ENCODE data around the gene KCNJ11.
A peak's percentile ranks its signal among the peaks of the same experiment; 100 is the strongest.
"Not testable (repeated sequence)": the region's sequence is repeated elsewhere in the genome, so short reads cannot be mapped to it uniquely, and the experiment has no call there.

KCNJ11 gene

DNA sequence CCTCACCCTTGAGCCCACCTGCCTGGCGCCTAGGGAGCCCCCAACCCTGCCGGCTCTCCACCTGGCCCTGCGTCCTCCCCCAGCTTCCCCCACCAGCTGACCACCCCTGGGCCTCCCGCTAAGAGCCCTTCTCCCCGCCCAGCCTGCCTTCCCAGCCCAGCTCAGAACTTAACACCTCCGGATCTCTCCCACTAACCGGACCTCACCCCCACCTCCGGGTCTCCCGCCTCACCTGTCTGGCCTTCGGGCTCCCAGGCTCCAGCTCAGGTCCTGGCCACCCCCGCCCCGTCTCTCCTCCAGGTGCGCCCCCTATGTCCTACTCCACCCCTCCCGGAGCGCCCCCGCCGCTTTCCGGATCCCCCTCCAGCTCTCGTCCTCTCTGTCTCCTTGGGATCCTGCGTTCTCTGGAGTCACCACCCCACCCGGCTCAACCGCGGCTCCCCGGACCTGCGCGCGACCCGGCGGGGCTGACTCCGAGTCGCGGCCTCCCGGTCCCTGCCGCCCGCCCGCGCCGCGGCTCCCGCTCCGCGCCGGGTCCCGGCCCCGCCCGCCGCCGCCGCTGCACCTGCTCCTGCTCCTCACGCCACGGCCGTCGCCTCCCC lies at the start of gene KCNJ11:
Gene KCNJ11 (minus strand): TSS at position 51 of the 602 bp plus-strand sequence. CDS start 568 bp downstream, outside the sequence.
- peak; percentile 68 for DNase-seq

DNA sequence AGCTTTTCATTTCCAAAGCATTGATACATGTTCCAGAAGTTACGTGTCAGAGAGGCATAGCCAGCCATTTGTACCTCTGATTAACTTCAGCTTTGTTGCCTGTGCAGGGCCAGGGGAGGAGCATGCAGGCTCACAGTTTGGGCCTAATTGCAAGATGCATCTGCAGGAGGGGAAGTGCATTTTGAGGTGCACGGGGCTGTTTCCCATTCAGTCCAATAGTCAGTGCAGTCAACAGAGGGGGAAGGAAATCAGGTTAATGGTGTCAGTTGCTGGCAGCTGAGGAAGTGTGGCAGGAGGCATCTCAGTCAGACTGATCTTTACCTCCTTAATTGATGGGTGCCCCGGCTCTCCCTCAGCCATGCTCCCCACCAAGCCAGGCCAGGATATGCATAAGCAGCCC lies 48.9 kb upstream of the KCNJ11 start:
- DNase-seq = no peak

DNA sequence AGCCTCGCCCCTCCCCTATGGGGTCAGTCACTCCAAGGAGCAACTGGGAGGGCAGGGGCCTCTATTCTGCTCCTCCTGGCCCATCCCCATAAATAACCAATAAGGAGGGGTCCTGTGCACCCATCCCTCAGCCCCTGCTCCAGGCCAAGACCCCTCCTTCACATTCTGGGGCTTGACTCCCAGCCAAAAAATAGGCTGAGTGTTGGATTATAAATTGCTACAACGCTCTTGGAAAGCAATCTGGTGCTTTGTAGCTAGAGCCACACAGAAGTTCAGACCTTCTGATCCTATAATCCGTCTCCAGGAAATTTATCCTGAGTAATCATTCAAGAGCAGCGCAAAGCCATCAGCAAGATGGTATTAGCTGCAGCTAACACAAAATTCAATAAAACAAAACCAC lies 45.6 kb upstream of the KCNJ11 start:
- DNase-seq = no peak

DNA sequence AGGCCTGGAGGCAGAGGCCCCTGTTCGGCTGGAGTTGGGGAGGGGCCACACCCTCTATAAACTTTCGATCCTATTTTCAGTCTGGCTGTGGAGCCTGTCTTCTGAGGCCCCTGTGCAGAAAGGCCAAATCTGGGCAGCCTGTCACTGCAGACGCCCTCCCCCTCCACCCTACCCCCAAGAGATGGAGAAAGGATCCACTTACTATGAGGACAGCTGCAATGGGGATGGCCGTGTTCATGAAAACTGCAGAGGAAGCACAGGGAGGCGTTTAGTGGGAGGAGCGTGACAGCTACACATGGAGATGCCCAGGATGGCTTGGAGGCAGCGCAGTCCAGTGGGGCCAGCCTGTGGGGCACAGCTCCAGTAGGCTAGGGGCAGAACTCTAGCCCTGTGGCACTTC lies 43.5 kb upstream of the KCNJ11 start:
- no peak for DNase-seq

DNA sequence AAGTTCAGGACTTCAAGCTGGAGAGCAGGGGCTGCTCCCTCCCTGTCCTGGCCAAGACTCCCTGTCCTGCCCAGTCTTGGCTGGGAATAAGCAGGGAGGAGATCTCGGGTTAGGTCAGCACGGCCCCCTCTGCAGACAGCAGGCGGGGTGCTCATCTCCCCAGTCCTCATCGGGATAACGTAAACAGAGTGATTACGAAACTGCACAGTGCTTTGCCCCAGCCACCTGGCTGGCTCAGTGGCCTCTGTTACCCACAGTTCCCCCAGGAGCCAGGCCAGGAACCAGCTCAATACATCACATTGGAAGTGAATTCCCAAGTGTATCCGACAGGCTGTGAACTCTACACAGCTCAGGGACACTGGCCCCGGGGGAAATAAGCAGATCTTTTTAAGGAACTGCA lies 42.7 kb upstream of the KCNJ11 start:
- DNase-seq = no peak

DNA sequence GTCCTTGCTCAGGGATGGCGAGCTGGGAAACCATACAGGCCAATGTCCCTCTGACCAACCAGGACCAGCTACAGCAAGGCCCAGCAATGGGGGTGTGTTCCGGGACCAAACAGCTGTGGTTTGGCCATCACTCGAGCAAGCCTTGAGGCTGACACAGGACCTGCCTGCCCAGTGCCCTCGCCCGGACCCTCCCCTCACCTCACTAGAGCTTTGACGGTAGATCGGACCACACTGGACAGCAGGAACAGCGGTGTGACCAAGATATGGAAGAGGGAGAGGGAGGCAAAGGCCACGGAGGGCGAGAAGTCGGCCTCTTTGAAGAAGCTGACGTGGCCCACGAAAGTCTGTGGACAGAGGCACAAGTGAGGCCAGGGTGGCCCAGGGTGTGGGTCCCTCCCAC lies 42.2 kb upstream of the KCNJ11 start:
- no peak for DNase-seq

DNA sequence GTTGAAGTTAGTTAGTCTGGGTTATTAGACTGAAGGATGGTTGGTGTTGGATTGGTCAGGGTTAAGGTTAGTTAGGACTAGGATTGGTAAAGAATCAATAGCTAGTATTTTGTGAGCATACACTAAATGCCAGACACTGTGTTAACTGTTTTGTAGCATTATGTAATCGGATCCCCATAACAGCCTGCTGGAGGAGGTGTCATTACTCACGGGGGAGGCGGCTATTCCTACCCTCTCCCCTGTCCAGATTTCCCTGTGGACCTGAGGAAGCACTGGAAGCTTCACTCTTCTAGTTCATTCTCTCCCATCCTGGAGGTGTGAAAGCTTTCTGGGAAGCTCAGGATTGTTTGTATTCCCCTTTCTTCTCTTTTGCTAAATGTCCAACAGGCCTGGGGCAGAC lies 40.5 kb upstream of the KCNJ11 start:
- no peak for DNase-seq

DNA sequence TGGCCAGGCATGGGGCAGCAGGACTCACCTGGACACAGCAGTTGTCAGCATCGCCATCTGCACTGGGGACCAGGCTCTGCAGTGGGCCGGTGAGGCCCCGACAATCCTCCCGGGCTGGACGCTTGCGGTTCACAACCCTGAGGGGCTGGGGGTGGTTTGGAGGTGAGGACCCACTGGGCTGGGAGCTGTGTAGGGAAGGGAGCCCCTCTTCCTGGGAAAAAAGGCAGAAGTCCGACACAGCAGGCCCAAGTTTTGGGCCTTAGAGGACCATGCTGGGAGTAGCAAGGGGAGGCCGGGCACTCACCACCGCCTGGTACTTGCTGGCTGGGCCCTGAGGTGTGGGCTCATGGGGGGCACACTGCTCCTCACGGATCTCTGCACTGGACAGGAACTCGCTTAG lies 39.8 kb upstream of the KCNJ11 start:
- DNase-seq = no peak

DNA sequence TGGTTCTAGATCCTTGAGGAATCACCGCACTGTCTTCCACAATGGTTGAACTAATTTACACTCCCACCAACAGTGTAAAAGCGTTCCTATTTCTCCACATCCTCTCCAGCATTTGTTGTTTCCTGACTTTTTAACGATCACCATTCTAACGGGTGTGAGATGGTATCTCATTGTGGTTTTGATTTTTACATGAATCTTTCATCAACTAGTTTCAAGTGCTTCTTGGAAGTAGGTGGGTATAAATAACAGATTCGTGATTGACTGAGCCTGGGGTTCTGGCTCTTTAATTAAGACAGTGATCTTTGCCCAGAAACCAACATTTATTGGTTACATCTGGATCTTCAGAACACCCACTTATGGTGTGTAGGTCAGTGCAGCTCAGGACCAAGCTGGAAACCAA lies 37.8 kb upstream of the KCNJ11 start:
- not testable (repeated sequence) for DNase-seq

DNA sequence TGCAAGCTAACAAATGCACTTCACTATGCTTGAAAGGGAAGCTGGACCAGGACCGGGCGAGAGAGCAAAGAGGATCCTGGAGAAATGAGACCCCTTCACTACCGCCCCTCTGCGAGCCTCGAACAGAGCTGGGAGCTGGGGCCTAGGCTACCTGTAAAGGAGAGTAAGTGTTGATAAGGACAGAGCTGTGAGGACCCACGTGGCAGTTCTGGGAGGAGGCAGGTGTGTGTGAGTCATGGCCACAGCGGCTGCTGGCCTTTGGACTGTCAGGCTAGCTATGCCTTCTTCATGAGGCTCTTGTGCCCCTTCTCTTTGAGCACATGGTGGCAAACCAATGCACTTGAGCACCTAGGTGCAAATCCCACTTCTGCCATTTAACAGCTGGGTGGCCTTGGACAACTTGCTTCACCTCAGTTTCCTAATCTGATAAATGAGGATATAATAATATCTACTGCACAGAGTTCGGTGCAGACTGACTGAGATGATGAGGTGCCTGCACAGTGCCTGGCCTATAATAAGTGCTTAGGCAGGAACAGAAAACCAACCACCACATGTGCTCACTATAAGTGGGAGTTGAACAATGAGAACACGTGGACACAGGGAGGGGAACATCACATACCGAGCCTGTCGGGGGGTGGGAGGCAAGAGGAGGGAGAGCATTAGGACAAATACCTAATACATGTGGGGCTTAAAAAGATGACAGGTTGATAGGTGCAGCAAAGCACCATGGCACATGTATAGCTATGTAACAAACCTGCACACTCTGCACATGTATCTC lies 35.3 kb upstream of the KCNJ11 start:
- no peak for DNase-seq

DNA sequence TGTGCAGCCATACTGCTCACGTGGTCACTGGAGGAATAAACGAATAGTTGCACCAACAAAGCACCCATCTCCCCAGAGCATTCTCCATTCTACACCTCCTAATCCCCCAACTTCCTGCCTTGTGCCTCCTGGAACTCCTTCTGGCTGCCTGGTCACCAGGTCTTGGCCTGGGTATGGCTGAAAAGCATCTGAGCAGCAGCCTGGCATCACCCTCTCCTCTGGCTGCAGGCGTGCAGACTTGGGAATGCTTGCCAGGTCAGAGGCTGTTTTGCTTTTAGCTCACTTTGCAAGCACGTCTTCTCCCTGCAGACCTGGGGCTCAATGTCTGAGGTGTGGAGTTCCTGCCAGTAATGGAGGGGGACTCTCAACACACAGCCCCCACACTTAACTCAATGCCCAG lies 33.3 kb upstream of the KCNJ11 start:
- DNase-seq = no peak

DNA sequence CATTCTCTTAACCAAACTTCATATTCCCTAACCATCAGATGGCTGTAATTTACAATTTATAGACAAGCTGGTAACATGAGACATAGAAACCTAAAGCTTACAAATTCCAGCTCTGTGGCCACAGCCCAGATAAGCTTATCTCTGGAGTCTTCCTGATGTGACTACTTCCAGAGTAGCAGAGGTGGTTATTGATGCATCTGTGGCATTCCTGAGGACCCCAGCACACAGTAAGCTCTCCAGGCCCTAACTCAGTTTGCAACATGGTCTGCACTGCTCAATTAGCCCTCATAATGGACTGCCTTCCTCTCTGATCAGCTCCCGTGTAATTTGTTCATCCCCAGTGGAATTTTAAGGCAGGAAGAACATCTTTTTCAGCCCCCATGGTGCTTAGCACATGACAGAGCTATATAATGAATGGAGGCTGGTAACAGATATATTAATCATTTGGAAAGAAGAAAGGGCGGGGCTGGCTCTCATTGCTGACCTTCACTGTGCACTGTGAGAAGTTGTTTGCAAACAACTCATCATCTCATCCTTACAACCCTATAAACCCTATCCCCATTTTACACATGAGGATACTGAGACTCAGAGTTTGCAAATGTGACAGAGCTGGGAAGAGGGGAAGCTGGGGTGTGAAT lies 30.1 kb upstream of the KCNJ11 start:
- DNase-seq = no peak

DNA sequence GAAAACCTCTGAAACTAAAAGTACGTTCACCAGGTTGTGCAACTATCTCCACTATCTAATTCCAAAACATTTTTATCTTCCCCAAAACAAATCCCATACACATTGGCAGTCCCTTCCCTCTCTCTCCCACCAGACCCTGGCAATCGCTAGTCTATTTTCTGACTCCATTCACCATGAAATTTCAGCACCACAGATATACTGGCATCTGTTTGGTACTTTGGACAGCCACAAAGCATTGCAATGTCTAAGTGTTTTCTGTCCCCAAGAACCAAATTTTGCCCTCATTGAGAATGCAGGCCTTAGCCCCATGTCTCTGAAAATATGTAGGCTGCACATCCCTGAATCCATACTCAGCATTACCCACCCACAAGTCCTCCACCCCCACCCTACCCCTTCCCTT lies 28.0 kb upstream of the KCNJ11 start:
- DNase-seq = no peak

DNA sequence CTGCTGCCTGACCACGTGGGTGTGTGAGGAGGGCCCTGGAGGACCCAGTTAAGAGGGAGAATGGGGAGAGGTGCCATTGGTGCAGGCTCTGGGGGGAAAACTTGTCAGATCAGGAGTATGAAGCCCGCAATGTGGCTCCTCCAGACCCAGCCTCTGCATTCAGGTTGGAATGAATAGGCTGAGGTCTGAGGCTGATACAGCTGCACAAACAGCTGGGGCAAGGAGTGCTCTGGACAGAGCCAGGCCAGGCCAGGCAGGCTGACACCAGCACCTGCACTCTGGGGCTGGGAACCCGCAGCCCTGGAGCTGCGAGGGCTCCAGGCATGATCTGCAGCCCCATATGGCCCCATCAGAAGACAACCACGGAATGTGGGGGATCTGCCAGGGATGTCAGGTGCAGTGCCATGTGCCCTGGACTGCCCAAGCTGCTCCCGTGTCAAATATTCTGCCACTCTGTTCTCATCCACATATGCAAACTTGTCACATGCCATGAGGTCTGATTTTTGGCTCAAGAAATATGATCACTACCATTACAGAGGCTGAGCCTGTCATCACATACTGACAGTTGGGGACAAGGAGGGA lies 27.2 kb upstream of the KCNJ11 start:
- no peak for DNase-seq

DNA sequence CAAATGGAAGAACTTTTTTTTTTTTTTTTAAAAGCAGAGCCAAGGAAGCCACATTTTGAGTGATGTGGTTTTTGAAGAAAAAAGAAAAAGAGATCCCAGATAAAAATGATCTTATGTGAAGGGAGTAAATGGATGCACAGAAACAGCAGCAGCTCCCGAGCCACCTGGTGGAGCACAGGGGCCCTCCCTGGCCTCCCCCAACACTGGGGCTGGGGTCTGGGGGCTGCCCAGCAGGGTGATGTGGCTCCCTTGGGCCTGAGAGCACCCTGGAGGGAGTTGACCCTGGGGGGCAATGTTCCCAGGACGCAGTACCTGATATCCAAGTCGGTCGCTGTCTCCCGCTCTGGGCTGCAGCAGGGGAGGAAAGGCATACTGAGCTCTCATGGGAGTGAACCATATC lies 26.5 kb upstream of the KCNJ11 start:
- DNase-seq = no peak

DNA sequence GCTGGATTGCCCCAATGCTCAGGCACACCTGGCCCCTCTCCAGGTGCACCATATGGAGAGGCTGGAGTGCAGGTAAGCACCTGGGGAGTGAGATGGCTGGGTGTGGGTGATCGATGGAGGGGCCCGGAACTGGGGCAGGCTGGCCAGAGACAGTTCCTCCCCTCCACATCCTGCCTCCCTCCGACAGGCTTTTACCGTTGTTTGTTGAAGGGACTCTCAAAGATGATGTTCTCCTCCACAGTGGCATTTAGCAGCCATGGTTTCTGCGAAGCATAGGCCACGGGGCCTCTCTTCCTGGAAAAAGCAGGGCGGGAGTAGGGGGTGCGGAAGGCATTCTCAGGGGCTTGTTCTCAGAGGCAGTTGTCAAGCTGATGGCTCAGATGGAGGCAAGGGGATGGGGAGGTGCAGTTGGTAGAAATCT lies 25.9 kb upstream of the KCNJ11 start:
- no peak for DNase-seq

DNA sequence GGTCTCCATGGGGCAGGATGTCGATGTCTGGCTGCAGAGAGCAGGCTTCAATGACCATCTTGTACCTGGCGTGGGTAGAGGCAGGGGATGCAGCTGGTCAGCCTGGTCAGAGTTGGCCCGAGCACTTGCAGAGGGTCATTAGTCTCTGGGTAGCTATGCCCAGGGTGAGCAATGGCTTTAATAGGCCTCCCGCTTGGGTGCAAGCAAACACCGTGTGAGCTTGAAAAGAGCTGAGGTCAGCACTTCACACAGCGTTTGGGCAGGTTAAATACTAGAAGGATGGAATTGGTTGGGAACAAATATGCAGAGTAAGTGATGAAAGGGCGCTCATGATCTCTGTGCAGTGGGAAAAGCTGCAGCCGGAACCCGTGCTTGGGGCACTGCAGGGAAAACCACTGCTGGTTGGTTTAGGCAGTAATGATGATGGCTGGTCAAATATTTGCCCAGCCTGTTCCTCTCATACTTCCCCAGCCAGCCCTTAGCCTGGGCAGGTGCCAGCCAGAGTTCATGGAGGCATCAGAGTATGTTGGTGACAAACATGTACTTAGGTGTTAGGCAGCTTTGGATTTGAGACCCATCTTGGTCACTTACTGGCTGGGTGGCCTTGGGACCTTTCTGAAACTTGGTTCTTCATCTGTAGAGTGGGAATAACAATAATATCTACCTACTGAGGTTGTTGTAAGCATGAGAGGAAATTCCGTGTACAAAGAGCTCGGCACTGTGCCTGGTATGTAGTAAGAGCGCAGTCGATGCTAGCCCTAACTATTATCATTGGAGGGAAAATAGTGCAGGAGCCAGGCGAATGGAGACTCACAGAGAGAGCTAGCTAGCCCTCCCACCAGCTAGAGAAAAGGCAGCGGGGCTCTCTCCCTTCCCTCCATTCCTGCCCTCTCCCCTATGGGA lies 25.2 kb upstream of the KCNJ11 start:
- DNase-seq = no peak

DNA sequence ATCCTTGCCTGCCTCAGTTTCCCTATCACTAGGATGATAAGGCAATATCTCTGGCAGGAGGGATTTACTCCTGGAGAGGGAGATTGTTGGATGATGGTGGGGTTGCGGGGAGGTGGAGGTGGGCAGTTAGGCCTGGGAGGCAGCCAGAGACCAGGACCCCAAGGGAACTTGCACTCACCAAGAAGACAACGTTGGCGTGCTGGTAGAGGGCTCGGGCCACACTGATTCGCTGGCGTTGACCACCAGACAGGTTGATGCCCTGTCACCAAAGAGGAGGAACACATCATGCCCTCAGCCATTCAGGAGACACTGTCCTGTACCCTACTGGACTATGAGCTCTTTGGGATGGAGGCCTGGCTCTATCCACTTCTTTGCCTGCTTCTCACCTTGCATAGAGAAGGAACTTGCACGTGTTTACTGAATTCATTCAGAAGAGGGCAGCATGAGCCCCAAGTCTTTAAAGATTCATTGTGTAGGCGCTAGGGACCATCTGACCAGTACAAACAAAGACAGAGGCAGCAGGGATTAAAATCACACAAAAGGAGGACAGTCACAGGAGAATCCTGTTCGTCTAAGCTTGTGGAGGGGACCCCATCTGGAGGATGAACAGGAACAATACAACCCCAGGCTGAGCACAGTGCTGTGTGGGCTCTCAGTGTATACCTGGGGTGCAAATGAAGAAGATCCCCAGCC lies 24.2 kb upstream of the KCNJ11 start:
- no peak for DNase-seq

DNA sequence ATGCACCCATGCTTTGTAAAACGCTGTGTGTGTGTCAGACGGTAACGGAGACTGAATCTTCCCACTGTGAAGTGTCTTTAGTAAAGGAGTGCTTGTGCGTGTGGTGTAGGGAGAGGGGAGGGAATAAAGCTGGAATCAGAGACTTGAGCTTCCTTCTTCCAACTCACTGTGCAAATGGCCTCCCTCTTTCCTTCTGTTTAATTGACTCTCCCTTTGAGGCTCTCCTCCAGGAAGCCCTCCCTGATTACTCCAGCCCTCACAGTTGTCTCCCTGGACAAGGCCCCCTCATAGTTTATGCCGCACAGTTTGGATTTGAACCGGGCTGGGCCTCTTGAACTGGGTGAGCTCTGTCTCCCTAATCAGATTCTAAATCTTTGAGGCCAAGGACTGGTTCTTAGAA lies 23.0 kb upstream of the KCNJ11 start:
- DNase-seq = no peak

DNA sequence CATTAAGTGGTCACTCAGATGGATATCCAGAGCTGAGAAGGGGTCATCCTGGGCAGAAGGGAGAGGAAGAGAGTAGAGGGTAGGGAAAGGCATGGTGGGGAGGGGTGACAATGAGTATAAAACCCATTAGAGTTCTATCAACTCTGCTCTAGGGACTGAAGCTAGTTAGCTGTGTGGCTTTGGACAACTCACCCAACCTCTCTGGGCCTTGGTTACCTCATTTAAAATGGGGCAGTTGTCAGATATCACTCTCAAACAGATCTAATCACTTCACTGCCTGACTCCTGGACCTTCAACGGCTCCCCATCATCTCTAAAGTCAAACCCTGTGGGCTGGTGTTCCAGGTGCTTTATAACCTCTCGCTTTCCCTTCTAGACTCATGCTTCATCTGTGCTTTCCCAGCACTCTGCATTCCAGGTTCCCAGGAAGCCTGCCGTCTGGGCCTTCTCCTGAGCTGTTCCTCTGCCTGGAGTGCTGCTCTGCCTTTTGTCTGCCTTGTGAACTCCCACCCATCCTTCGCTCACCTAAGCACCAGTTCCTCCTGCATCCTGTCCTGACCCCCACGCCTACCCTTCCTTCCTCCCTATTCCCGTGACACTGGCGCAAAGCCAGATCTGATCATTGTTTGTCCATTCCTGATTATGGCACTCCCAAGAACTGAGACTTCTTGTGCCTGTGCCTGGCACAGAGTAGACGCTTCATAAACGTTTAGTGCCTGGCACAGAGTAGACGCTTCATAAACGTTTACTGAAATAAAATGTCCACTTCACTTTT lies 22.3 kb upstream of the KCNJ11 start:
- no peak for DNase-seq

DNA sequence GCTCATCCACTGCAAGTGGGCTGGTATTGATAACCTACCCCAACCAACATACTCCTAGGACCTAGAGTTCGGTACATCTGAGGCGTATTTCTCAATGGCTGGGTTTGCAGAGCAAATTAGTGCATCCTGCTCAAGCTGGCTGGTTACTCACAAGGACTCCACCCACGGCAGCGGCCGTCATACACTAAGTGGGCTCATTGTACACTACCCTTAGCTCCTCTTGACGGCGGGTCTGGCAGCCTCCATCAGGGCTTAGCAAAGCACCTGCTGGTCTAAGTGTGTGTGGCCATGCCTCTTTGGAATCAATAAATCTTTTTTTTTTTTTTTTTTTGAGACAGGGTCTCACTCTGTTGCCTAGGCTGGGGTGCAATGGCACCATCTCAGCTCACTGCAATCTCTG lies 20.2 kb upstream of the KCNJ11 start:
- no peak for DNase-seq

Measured in 8988T (cell line).